Measurements from ENCODE around the gene BABAM2. TPM values are rescaled to one million over a fixed set of nuclear protein-coding genes. Genes with fewer than 3 reads are reported as not detected.

The BABAM2 gene
- total RNA-seq, 2 experiments from 2014 or later, result 19.7 to 33.2 TPM

- H3K4me2 ChIP-seq (ENCODE audit: low read length), result no peak overlapping the region
- POLR2A ChIA-PET, result interaction anchor here (0.6 to 1.0 kb wide), 2 partner anchors 31 to 955 kb away, joined by 3 read pairs; no protein-coding TSS in a partner anchor
- H3K9me3 ChIP-seq (ENCODE audit: low read length), result no peaks in the 10 kb centered on the region
- no peaks in the 10 kb centered on the region for H3K36me3 ChIP-seq (ENCODE audit: insufficient read depth, low read length)
- H3K27ac ChIP-seq (ENCODE audit: low read depth, low read length, poor library complexity, severe bottlenecking), result no peak overlapping the region
- H3K4me3 ChIP-seq (ENCODE audit: low read depth, low read length, poor library complexity, severe bottlenecking), result no peak overlapping the region
- H4K20me1 ChIP-seq (ENCODE audit: insufficient read depth, low read length), result no peaks in the 10 kb centered on the region
- no peaks in the 10 kb centered on the region for H3K4me1 ChIP-seq (ENCODE audit: insufficient read depth, low read length, poor library complexity, severe bottlenecking)
- no peak for DNase-seq (ENCODE audit: low spot score)
- CTCF ChIA-PET (ENCODE audit: unreplicated experiment), result no interaction called here
- H3K79me2 ChIP-seq (ENCODE audit: insufficient read depth, low read depth, low read length), result no peaks in the 10 kb centered on the region
- no peak overlapping the region for H2AFZ ChIP-seq (ENCODE audit: low read length)
- no peaks in the 10 kb centered on the region; the same call in 1 of the 2 replicates for H3K9me2 ChIP-seq (ENCODE audit: insufficient read depth, low read length)
- TF ChIP-seq EZH2phosphoT487 (IDR thresholded peaks at IDR 0.05; ENCODE audit: borderline replicate concordance, low read depth, low read length), result no peak
- TF ChIP-seq CTCF (conservative IDR thresholded peaks at IDR 0.05; ENCODE audit: low read length), result no peak
- BruUV-seq (replicated peaks), result no TSS peak
- intact Hi-C loops (cut with micrococcal nuclease; ENCODE audit: unreplicated experiment), result no loop called here
These were observed 56.1 kb downstream of the BABAM2 start for GRCh38 chr2:27946530-27947060.

DNA sequence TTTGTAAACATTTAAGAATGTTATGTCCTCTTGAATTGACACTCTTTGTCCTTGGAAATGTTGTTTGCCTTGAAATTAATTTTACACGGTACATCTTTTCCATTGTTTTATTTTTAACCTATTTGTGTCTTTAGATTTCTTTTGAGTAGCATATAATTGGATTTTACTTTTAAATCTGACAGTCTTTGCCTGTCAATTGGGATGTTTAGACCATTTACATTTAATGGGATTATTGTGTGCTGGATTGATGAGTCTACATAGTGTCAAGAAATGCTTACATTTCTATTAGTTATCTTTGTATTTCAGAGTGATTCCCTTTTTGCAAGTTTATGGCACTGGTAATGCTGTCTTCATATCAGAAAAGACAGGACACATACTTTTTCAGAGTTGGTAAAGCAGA is 61.5 kb downstream of the BABAM2 start:
- no peak for DNase-seq (ENCODE audit: low spot score)
- ChIA-PET CTCF (ENCODE audit: unreplicated experiment) (no interaction called here), POLR2A (interaction anchor here (0.7 kb wide), 1 partner anchor 20 kb away, joined by 3 read pairs; no protein-coding TSS in a partner anchor)
- H3K4me1 ChIP-seq (ENCODE audit: insufficient read depth, low read length, poor library complexity, severe bottlenecking), result peaks cover 6% of the 10 kb centered on the region
- TF ChIP-seq EZH2phosphoT487 (IDR thresholded peaks at IDR 0.05; ENCODE audit: borderline replicate concordance, low read depth, low read length) (no peak), CTCF (conservative IDR thresholded peaks at IDR 0.05; ENCODE audit: low read length) (no peak)
- H3K4me2 ChIP-seq (ENCODE audit: low read length), result no peak overlapping the region
- H3K4me3 ChIP-seq (ENCODE audit: low read depth, low read length, poor library complexity, severe bottlenecking), result no peak overlapping the region
- H3K9me2 ChIP-seq (ENCODE audit: insufficient read depth, low read length), result no peaks in the 10 kb centered on the region; the same call in 1 of the 2 replicates
- H3K27ac ChIP-seq (ENCODE audit: low read depth, low read length, poor library complexity, severe bottlenecking), result no peak overlapping the region
- H3K79me2 ChIP-seq (ENCODE audit: insufficient read depth, low read depth, low read length), result no peaks in the 10 kb centered on the region
- no peaks in the 10 kb centered on the region for H3K36me3 ChIP-seq (ENCODE audit: insufficient read depth, low read length)
- H3K9me3 ChIP-seq (ENCODE audit: low read length), result no peaks in the 10 kb centered on the region
- BruUV-seq (replicated peaks), result no TSS peak
- intact Hi-C loops (cut with micrococcal nuclease; ENCODE audit: unreplicated experiment), result no loop called here
- H2AFZ ChIP-seq (ENCODE audit: low read length), result no peak overlapping the region
- no peaks in the 10 kb centered on the region for H4K20me1 ChIP-seq (ENCODE audit: insufficient read depth, low read length)

- DNase-seq (ENCODE audit: low spot score), result no peak
- H2AFZ ChIP-seq (ENCODE audit: low read length), result no peak overlapping the region
These were observed 62.5 kb downstream of the BABAM2 start for GRCh38 chr2:27953077-27953476.

More at GRCh38 chr2:27953077-27953476, 62.5 kb downstream of the BABAM2 start:
- H3K36me3 ChIP-seq (ENCODE audit: insufficient read depth, low read length), result no peaks in the 10 kb centered on the region
- ChIA-PET POLR2A (no interaction called here), CTCF (ENCODE audit: unreplicated experiment) (no interaction called here)
- TF ChIP-seq CTCF (conservative IDR thresholded peaks at IDR 0.05; ENCODE audit: low read length), result no peak
- TF ChIP-seq EZH2phosphoT487 (IDR thresholded peaks at IDR 0.05; ENCODE audit: borderline replicate concordance, low read depth, low read length), result no peak
- H3K9me3 ChIP-seq (ENCODE audit: low read length), result no peaks in the 10 kb centered on the region
- BruUV-seq (replicated peaks), result no TSS peak
- no peaks in the 10 kb centered on the region; the same call in 1 of the 2 replicates for H3K9me2 ChIP-seq (ENCODE audit: insufficient read depth, low read length)
- H3K4me1 ChIP-seq (ENCODE audit: insufficient read depth, low read length, poor library complexity, severe bottlenecking), result peaks cover 6% of the 10 kb centered on the region
- no peaks in the 10 kb centered on the region for H3K79me2 ChIP-seq (ENCODE audit: insufficient read depth, low read depth, low read length)
- intact Hi-C loops (cut with micrococcal nuclease; ENCODE audit: unreplicated experiment), result no loop called here
- no peaks in the 10 kb centered on the region for H4K20me1 ChIP-seq (ENCODE audit: insufficient read depth, low read length)
- H3K4me2 ChIP-seq (ENCODE audit: low read length), result no peak overlapping the region
- H3K4me3 ChIP-seq (ENCODE audit: low read depth, low read length, poor library complexity, severe bottlenecking), result no peak overlapping the region
- H3K27ac ChIP-seq (ENCODE audit: low read depth, low read length, poor library complexity, severe bottlenecking), result no peak overlapping the region
